SK-N-SH (cell line): ENCODE data around the gene FOXN4. TPM values are rescaled to one million over a fixed set of nuclear protein-coding genes. Genes with fewer than 3 reads are reported as not detected.

ENCODE experiments used
- CTCF ChIA-PET: fragments of 300-600, 350-600 bp; formaldehyde crosslinking; extraction: SDS; loops from one replicate; lab custom pipeline; 2021; lab: Yijun Ruan, JAX
- POLR2A ChIA-PET: fragments of 350-600 bp; sonication (Branson Sonifier 250); formaldehyde crosslinking; extraction: SDS; loops from one replicate; lab custom pipeline; 2020; ENCODE audit warnings: antibody characterized with exemption, inconsistent platforms; lab: Yijun Ruan, JAX
- DNase-seq: peaks from one replicate; pipeline ENCODE4 v3.0.0; 2012
- H2AFZ ChIP-seq: fragments of 200-600 bp; sonication (generic); 2 replicates; pipeline ENCODE4 v1.8.1; 2016; ENCODE audit warnings: antibody characterized with exemption, mild to moderate bottlenecking, low read depth
- H3F3A ChIP-seq: fragments of 200-600 bp; sonication (generic); replicated peaks from 2 replicates; pipeline ENCODE3; 2016; ENCODE audit warnings: antibody characterized with exemption, mild to moderate bottlenecking; ENCODE audit not compliant: insufficient read depth
- H3K27ac ChIP-seq, 2 experiments: fragments of 200-500 bp in 1 of 2; fragments of 200-600 bp in 1 of 2; sonication (Bioruptor generic) in 1 of 2; sonication (generic), shearing (Covaris generic) in 1 of 2; 2 replicates each; pipeline versions ENCODE4 v1.5.1 to v1.6.1; 2014 to 2016; ENCODE audit warnings: low read depth in 2 of 2, inconsistent platforms in 1 of 2, low read length in 1 of 2, mild to moderate bottlenecking in 1 of 2, mixed read lengths in 1 of 2
- H3K27me3 ChIP-seq: fragments of 200-600 bp; sonication (generic), shearing (Covaris generic); 2 replicates; pipeline ENCODE4 v1.6.1; 2016; ENCODE audit warnings: mixed run types; ENCODE audit not compliant: insufficient read depth
- H3K36me3 ChIP-seq, 2 experiments: fragments of 200-500 bp in 1 of 2; fragments of 200-600 bp in 1 of 2; sonication (Bioruptor generic) in 1 of 2; sonication (generic) in 1 of 2; replicated peaks in 1 of 2; 2 replicates each; pipeline versions ENCODE3 to v1.5.1; 2014 to 2016; ENCODE audit warnings: low read length in 1 of 2, mild to moderate bottlenecking in 1 of 2; ENCODE audit not compliant: insufficient read depth in 2 of 2, control insufficient read depth in 1 of 2
- H3K4me1 ChIP-seq, 2 experiments: fragments of 200-500 bp in 1 of 2; fragments of 200-600 bp in 1 of 2; sonication (Bioruptor generic) in 1 of 2; sonication (generic), shearing (Covaris generic) in 1 of 2; 2 replicates each; pipeline versions ENCODE4 v1.5.1 to v1.6.1; 2014 to 2016; ENCODE audit warnings: low read depth in 1 of 2, low read length in 1 of 2, mixed run types in 1 of 2; ENCODE audit not compliant: insufficient read depth in 2 of 2, control insufficient read depth in 1 of 2
- H3K4me2 ChIP-seq: fragments of 200-600 bp; sonication (generic), shearing (Covaris generic); 2 replicates; pipeline ENCODE4 v1.6.1; 2017; ENCODE audit warnings: mixed run types
- H3K4me3 ChIP-seq, 2 experiments: fragments of 200-500 bp in 1 of 2; fragments of 200-600 bp in 1 of 2; sonication (Bioruptor generic) in 1 of 2; sonication (generic), shearing (Covaris generic) in 1 of 2; 2 replicates each; pipeline versions ENCODE4 v1.5.1 to v1.8.1; 2014 to 2016; ENCODE audit warnings: low read depth in 2 of 2, inconsistent platforms in 1 of 2, low read length in 1 of 2, mild to moderate bottlenecking in 1 of 2, mixed read lengths in 1 of 2, moderate library complexity in 1 of 2
- H3K79me2 ChIP-seq: fragments of 200-600 bp; sonication (generic); 2 replicates; pipeline ENCODE4 v1.8.1; 2017; ENCODE audit warnings: mild to moderate bottlenecking; ENCODE audit not compliant: insufficient read depth
- H3K9ac ChIP-seq: fragments of 200-600 bp; sonication (generic); 2 replicates; pipeline ENCODE4 v1.6.1; 2017; ENCODE audit warnings: mixed run types
- H3K9me2 ChIP-seq: fragments of 200-600 bp; sonication (generic); 2 replicates; pipeline ENCODE4 v1.6.1; 2017; ENCODE audit warnings: mixed run types
- H3K9me3 ChIP-seq: fragments of 200-600 bp; sonication (generic); 2 replicates; pipeline ENCODE4 v1.6.1; 2017; ENCODE audit warnings: mixed run types, mild to moderate bottlenecking, moderate library complexity
- H4K20me1 ChIP-seq: fragments of 200-600 bp; sonication (generic); 2 replicates; pipeline ENCODE4 v1.6.1; 2017; ENCODE audit warnings: mild to moderate bottlenecking, mixed run types; ENCODE audit not compliant: insufficient read depth
- CTCF ChIP-seq: fragments of 200-600 bp; sonication (generic); IDR thresholded peaks from 2 replicates; pipeline ENCODE4 v1.6.1; 2017; ENCODE audit warnings: antibody characterized with exemption, mild to moderate bottlenecking, moderate library complexity
- ELF1 ChIP-seq: IDR thresholded peaks from 2 replicates; pipeline ENCODE4 v1.4.0; 2012
- EZH2phosphoT487 ChIP-seq: fragments of 200-600 bp; sonication (generic); IDR thresholded peaks from 2 replicates; pipeline ENCODE4 v1.6.1; 2017; ENCODE audit warnings: low read depth, mixed run types, mild to moderate bottlenecking, antibody characterized with exemption, moderate library complexity, borderline replicate concordance
- FOXM1 ChIP-seq: IDR thresholded peaks from 2 replicates; pipeline ENCODE4 v1.4.0; 2012; ENCODE audit warnings: low read depth, mild to moderate bottlenecking
- GABPA ChIP-seq: IDR thresholded peaks from 2 replicates; pipeline ENCODE4 v1.4.0; 2012; ENCODE audit warnings: low read depth, mild to moderate bottlenecking
- GATA2 ChIP-seq: sonication (generic); formaldehyde crosslinking; IDR thresholded peaks from 2 replicates; pipeline ENCODE4 v1.5.0; 2020; ENCODE audit warnings: mild to moderate bottlenecking, missing genetic modification reagents
- JUND ChIP-seq: IDR thresholded peaks from 2 replicates; pipeline ENCODE4 v1.4.0; 2012
- MEF2A ChIP-seq: IDR thresholded peaks from 2 replicates; pipeline ENCODE4 v1.4.0; 2012; ENCODE audit warnings: low read depth, borderline replicate concordance
- MXI1 ChIP-seq: IDR thresholded peaks from 2 replicates; pipeline ENCODE4 v1.6.1; 2012; ENCODE audit warnings: mild to moderate bottlenecking, low read depth, low read length, improper control_type of control experiment
- NRF1 ChIP-seq: IDR thresholded peaks from 2 replicates; pipeline ENCODE4 v1.6.1; 2012; ENCODE audit warnings: low read depth, mild to moderate bottlenecking, low read length
- RAD21 ChIP-seq: IDR thresholded peaks from 2 replicates; pipeline ENCODE4 v1.6.1; 2012; ENCODE audit warnings: mild to moderate bottlenecking, low read length
- SMC3 ChIP-seq: IDR thresholded peaks from 2 replicates; pipeline ENCODE4 v1.6.1; 2012; ENCODE audit warnings: low read depth, low read length, improper control_type of control experiment
- TEAD4 ChIP-seq: IDR thresholded peaks from 2 replicates; pipeline ENCODE4 v1.4.0; 2012; ENCODE audit warnings: mild to moderate bottlenecking, borderline replicate concordance; ENCODE audit not compliant: insufficient read depth
- YY1 ChIP-seq: IDR thresholded peaks from 2 replicates; pipeline ENCODE4 v1.4.0; 2012; ENCODE audit warnings: low read depth, mild to moderate bottlenecking
- WGBS: methylation state at CpG from one replicate; pipeline ENCODE4 v1.1.6; 2017; ENCODE audit warnings: low lambda C conversion rate; 5-methylcytosine and 5-hydroxymethylcytosine counted together
- polyA plus RNA-seq, 3 experiments: library from polyadenylated mRNA; depleted of rRNA; stranded (reverse); fragments of >200 nt; gene quantifications; 2 replicates each; pipeline ENCODE4 v1.2.3, GENCODE V29; 2012
- TF ChIP-seq, protein P1 (sequence below): fragments of 150-350 bp; IDR thresholded peaks from 2 replicates; pipeline ENCODE4 v1.6.1; 2017; ENCODE audit warnings: antibody characterized with exemption, low read length, low read depth, borderline replicate concordance
- TF ChIP-seq, protein P2 (sequence below): IDR thresholded peaks from 2 replicates; pipeline ENCODE4; 2012

The FOXN4 gene
- polyA plus RNA-seq, 1 of the 3 experiments (the other 2 are of a cell fraction) = 0.10 TPM

GRCh38 chr12:109275173-109275572 is 33.9 kb downstream of the FOXN4 start:
- DNase-seq = no peak
- peaks cover 0 to 10% of the 10 kb centered on the region in 2 experiments; a peak in 1 of 4 replicates for H3K4me1 ChIP-seq
- no peaks in the 10 kb centered on the region for H3K9me3 ChIP-seq
- no peaks in the 10 kb centered on the region for H3K79me2 ChIP-seq
- no peak overlapping the region for H3K4me3 ChIP-seq
- ChIA-PET POLR2A (no interaction called here), CTCF (interaction anchor here (0.9 to 2.0 kb wide), 2 partner anchors 110 to 158 kb away, joined by 4 to 5 read pairs; no protein-coding TSS in a partner anchor)
- H4K20me1 ChIP-seq = no peaks in the 10 kb centered on the region
- H3K9me2 ChIP-seq = no peaks in the 10 kb centered on the region
- H3K27me3 ChIP-seq = no peaks in the 10 kb centered on the region
- H3K9ac ChIP-seq = no peak overlapping the region
- WGBS = 43% methylated on average over 3 of the region's 4 CpGs
- no peaks in the 10 kb centered on the region for H3F3A ChIP-seq
- H3K36me3 ChIP-seq = no peaks in the 10 kb centered on the region
- no peak overlapping the region for H3K4me2 ChIP-seq
- H2AFZ ChIP-seq = no peak overlapping the region
- H3K27ac ChIP-seq = no peak overlapping the region
- no peak for TF ChIP-seq FOXM1

DNA sequence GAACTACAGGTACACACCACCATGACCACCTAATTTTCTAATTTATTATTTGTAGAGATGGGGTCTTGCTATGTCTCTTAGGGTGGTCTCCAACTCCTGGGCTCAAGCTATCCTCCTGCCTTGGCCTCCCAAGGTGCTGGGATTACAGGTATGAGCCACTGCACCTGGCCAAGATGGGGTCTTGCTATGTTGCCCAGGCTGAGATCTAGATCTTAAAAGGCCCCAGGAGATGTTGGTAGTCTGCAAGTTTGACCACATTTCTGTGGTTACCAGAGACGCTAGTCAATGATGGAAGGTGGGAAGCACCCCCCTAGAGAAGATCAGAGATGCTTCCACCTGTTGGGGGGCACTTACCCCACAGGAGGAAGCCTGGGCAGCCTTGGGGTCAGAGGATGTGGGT is 34.7 kb downstream of the FOXN4 start:
- POLR2A ChIA-PET = no interaction called here
- CTCF ChIA-PET = interaction anchor here (1.4 to 2.0 kb wide), 4 partner anchors 8 to 111 kb away, joined by 3 to 10 read pairs (median 4); no protein-coding TSS in a partner anchor

More for the DNA sequence above, 34.7 kb downstream of the FOXN4 start:
- Histone ChIP-seq H3K4me1 (peaks cover 0 to 10% of the 10 kb centered on the region in 2 experiments; a peak in 1 of 4 replicates), H3K27me3 (no peaks in the 10 kb centered on the region), H3K9me2 (no peaks in the 10 kb centered on the region), H4K20me1 (no peaks in the 10 kb centered on the region), H3F3A (no peaks in the 10 kb centered on the region), H3K4me3 (no peak overlapping the region), H3K4me2 (no peak overlapping the region), H3K9me3 (no peaks in the 10 kb centered on the region), H3K9ac (no peak overlapping the region), H3K27ac (no peak overlapping the region), H3K36me3 (no peaks in the 10 kb centered on the region), H3K79me2 (no peaks in the 10 kb centered on the region), H2AFZ (no peak overlapping the region)
- no peak for DNase-seq
- no peak for TF ChIP-seq NRF1
- no peak for TF ChIP-seq ELF1
- TF ChIP-seq YY1 = no peak
- TF ChIP-seq EZH2phosphoT487 = no peak
- no peak for TF ChIP-seq SMC3
- TF ChIP-seq GATA2 = no peak
- no peak for TF ChIP-seq MEF2A
- TF ChIP-seq JUND = no peak
- no peak for TF ChIP-seq GABPA
- TF ChIP-seq, protein P1, sequence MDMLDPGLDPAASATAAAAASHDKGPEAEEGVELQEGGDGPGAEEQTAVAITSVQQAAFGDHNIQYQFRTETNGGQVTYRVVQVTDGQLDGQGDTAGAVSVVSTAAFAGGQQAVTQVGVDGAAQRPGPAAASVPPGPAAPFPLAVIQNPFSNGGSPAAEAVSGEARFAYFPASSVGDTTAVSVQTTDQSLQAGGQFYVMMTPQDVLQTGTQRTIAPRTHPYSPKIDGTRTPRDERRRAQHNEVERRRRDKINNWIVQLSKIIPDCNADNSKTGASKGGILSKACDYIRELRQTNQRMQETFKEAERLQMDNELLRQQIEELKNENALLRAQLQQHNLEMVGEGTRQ = no peak
- no peak for TF ChIP-seq MXI1
- no peak for TF ChIP-seq RAD21
- no peak for TF ChIP-seq FOXM1
- TF ChIP-seq, protein P2, sequence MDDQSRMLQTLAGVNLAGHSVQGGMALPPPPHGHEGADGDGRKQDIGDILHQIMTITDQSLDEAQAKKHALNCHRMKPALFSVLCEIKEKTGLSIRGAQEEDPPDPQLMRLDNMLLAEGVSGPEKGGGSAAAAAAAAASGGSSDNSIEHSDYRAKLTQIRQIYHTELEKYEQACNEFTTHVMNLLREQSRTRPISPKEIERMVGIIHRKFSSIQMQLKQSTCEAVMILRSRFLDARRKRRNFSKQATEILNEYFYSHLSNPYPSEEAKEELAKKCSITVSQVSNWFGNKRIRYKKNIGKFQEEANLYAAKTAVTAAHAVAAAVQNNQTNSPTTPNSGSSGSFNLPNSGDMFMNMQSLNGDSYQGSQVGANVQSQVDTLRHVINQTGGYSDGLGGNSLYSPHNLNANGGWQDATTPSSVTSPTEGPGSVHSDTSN = no peak
- TF ChIP-seq TEAD4 = no peak
- TF ChIP-seq CTCF = no peak
- 50% methylated on average over 1 of the region's 1 CpG for WGBS
